MM.1S (cell line): ENCODE results near the gene PERM1.
"Not testable (repeated sequence)": the region's sequence is repeated elsewhere in the genome, so short reads cannot be mapped to it uniquely, and the experiment has no call there.

Experiments
- CTCF ChIP-seq: fragments of 300-600 bp; sonication (generic); IDR thresholded peaks from 2 replicates; pipeline ENCODE4 v1.5.1; 2016; ENCODE audit warnings: antibody characterized with exemption, low read length, mixed read lengths
- EZH2 ChIP-seq: fragments of 300-600 bp; sonication (generic); optimal IDR thresholded peaks from 2 replicates; pipeline ENCODE3; 2017; ENCODE audit warnings: low read depth, mild to moderate bottlenecking, antibody characterized with exemption, low read length, mixed read lengths

GRCh38 chr1:1010131-1010530 is 28.2 kb upstream of the PERM1 start:
- TF ChIP-seq CTCF, EZH2: not testable (repeated sequence)
